ENCODE measurements around the gene CDYL2. TPM values are rescaled to one million over a fixed set of nuclear protein-coding genes. Genes with fewer than 3 reads are reported as not detected.

Gene CDYL2
- total RNA-seq, 1 donor from 2014 or later = 4.9 TPM

- H3K4me1 ChIP-seq = no peaks in the 10 kb centered on the region
- no peaks in the 10 kb centered on the region for H3K4me1 Mint-ChIP-seq
- H3K27ac ChIP-seq = no peak overlapping the region
- no peaks in the 10 kb centered on the region for H4K20me1 ChIP-seq (ENCODE audit: low read depth)
- no peaks in the 10 kb centered on the region for H3K9me3 Mint-ChIP-seq
- TF ChIP-seq EZH2 (IDR thresholded peaks at IDR 0.05) (no peak), EZH2phosphoT487 (IDR thresholded peaks at IDR 0.05) (no peak), CTCF (IDR thresholded peaks at IDR 0.05) (no peak)
- H3K27ac Mint-ChIP-seq = no peak overlapping the region
- no peak overlapping the region for H3K9ac ChIP-seq
- no peaks in the 10 kb centered on the region for H3K9me3 ChIP-seq (ENCODE audit: low read depth)
- no peaks in the 10 kb centered on the region for H3K79me2 ChIP-seq (ENCODE audit: low read depth)
- no peaks in the 10 kb centered on the region for H3F3A ChIP-seq (ENCODE audit: low read depth)
- H3K4me3 Mint-ChIP-seq = no peak overlapping the region
- peaks cover 4% of the 10 kb centered on the region for H3K27me3 Mint-ChIP-seq (ENCODE audit: insufficient read depth, low read depth)
- H3K4me2 ChIP-seq = no peak overlapping the region
- H3K4me3 ChIP-seq = no peak overlapping the region
- H3K36me3 ChIP-seq = no peaks in the 10 kb centered on the region
- DNase-seq (ENCODE audit: low spot score) = no peak
- H3K36me3 Mint-ChIP-seq = no peaks in the 10 kb centered on the region
- H3K27me3 ChIP-seq = peaks cover 17% of the 10 kb centered on the region
- no peak overlapping the region for H2AFZ ChIP-seq (replicated peaks)
These were observed 241.3 kb downstream of the CDYL2 start for GRCh38 chr16:80563066-80563465.

- TF ChIP-seq EZH2 (IDR thresholded peaks at IDR 0.05) = no peak
- TF ChIP-seq CTCF (IDR thresholded peaks at IDR 0.05) = no peak
- TF ChIP-seq EZH2phosphoT487 (IDR thresholded peaks at IDR 0.05) = no peak
- Histone ChIP-seq H3K9me3 (ENCODE audit: low read depth) (no peaks in the 10 kb centered on the region), H3K27ac (no peak overlapping the region), H3K4me2 (no peak overlapping the region), H3K4me3 (no peak overlapping the region), H4K20me1 (ENCODE audit: low read depth) (no peaks in the 10 kb centered on the region), H3K27me3 (peaks cover 30% of the 10 kb centered on the region), H3K36me3 (no peaks in the 10 kb centered on the region), H3K9ac (no peak overlapping the region), H3K79me2 (ENCODE audit: low read depth) (no peaks in the 10 kb centered on the region), H3F3A (ENCODE audit: low read depth) (no peaks in the 10 kb centered on the region), H2AFZ (replicated peaks) (no peak overlapping the region), H3K4me1 (no peaks in the 10 kb centered on the region)
- H3K36me3 Mint-ChIP-seq = no peaks in the 10 kb centered on the region
- H3K9me3 Mint-ChIP-seq = no peaks in the 10 kb centered on the region
- H3K27ac Mint-ChIP-seq = no peak overlapping the region
- peaks cover 4% of the 10 kb centered on the region for H3K27me3 Mint-ChIP-seq (ENCODE audit: insufficient read depth, low read depth)
- no peaks in the 10 kb centered on the region for H3K4me1 Mint-ChIP-seq
- H3K4me3 Mint-ChIP-seq = no peak overlapping the region
- no peak for DNase-seq (ENCODE audit: low spot score)
These were observed 245.0 kb downstream of the CDYL2 start for GRCh38 chr16:80559369-80559768.

GRCh38 chr16:80557037-80557436 lies 247.4 kb downstream of the CDYL2 start:
- H3K27ac Mint-ChIP-seq = no peak overlapping the region
- Histone ChIP-seq H3K4me3 (no peak overlapping the region), H2AFZ (replicated peaks) (no peak overlapping the region), H3K36me3 (no peaks in the 10 kb centered on the region), H3K79me2 (ENCODE audit: low read depth) (no peaks in the 10 kb centered on the region), H4K20me1 (ENCODE audit: low read depth) (no peaks in the 10 kb centered on the region), H3K4me2 (no peak overlapping the region), H3F3A (ENCODE audit: low read depth) (no peaks in the 10 kb centered on the region), H3K27me3 (peaks cover 47% of the 10 kb centered on the region), H3K27ac (no peak overlapping the region), H3K4me1 (no peaks in the 10 kb centered on the region), H3K9ac (no peak overlapping the region), H3K9me3 (ENCODE audit: low read depth) (no peaks in the 10 kb centered on the region)
- no peak for TF ChIP-seq EZH2phosphoT487 (IDR thresholded peaks at IDR 0.05)
- no peak for TF ChIP-seq EZH2 (IDR thresholded peaks at IDR 0.05)
- TF ChIP-seq CTCF (IDR thresholded peaks at IDR 0.05) = no peak
- no peak overlapping the region for H3K4me3 Mint-ChIP-seq
- no peaks in the 10 kb centered on the region for H3K4me1 Mint-ChIP-seq
- H3K36me3 Mint-ChIP-seq = no peaks in the 10 kb centered on the region
- peaks cover 4% of the 10 kb centered on the region for H3K27me3 Mint-ChIP-seq (ENCODE audit: insufficient read depth, low read depth)
- no peak for DNase-seq (ENCODE audit: low spot score)
- no peaks in the 10 kb centered on the region for H3K9me3 Mint-ChIP-seq
